ENCODE data around the gene PDLIM3. TPM values are rescaled to one million over a fixed set of nuclear protein-coding genes. Genes with fewer than 3 reads are reported as not detected.

The PDLIM3 gene
- total RNA-seq, 6 donors from 2014 or later, result 15.9 to 183 (median 42.2) TPM

GRCh38 chr4:185502386-185502785, 32.9 kb downstream of the PDLIM3 start:
- TF ChIP-seq CTCF (IDR thresholded peaks at IDR 0.05) (no peak), EP300 (IDR thresholded peaks at IDR 0.05) (no peak), POLR2AphosphoS5 (IDR thresholded peaks at IDR 0.05) (no peak), POLR2A (IDR thresholded peaks at IDR 0.05) (no peak)
- 80 to 96% methylated on average over 11 of the region's 11 CpGs for WGBS, 2 donors
- Histone ChIP-seq H3K4me3 (no peak overlapping the region), H3K9me3 (peaks cover 0 to 7% (median 0%) of the 10 kb centered on the region in 4 donors), H3K4me1 (no peaks in the 10 kb centered on the region), H3K27me3 (no peaks in the 10 kb centered on the region), H3K27ac (no peak overlapping the region), H3K36me3 (peaks cover 0 to 14% (median 2%) of the 10 kb centered on the region in 4 donors)
- ATAC-seq (ENCODE audit: low FRiP score in 2 of 2) (no peak), DNase-seq (no peak)

GRCh38 chr4:185500576-185500975, 34.7 kb downstream of the PDLIM3 start:
- no peak for DNase-seq
- H3K27me3 ChIP-seq, result no peaks in the 10 kb centered on the region
- ATAC-seq (ENCODE audit: low FRiP score in 2 of 2), result no peak
- no peak overlapping the region for H3K4me3 ChIP-seq
- no peaks in the 10 kb centered on the region for H3K4me1 ChIP-seq
- TF ChIP-seq POLR2A (IDR thresholded peaks at IDR 0.05), result no peak
- TF ChIP-seq POLR2AphosphoS5 (IDR thresholded peaks at IDR 0.05), result no peak
- no peak for TF ChIP-seq EP300 (IDR thresholded peaks at IDR 0.05)
- TF ChIP-seq CTCF (IDR thresholded peaks at IDR 0.05), result no peak
- peaks cover 0 to 14% (median 2%) of the 10 kb centered on the region in 4 donors for H3K36me3 ChIP-seq
- 41 to 57% methylated on average over 1 of the region's 1 CpG for WGBS, 2 donors
- H3K9me3 ChIP-seq, result peaks cover 0 to 7% (median 0%) of the 10 kb centered on the region in 4 donors
- no peak overlapping the region for H3K27ac ChIP-seq

GRCh38 chr4:185500035-185500434, 35.3 kb downstream of the PDLIM3 start:
- peaks cover 0 to 7% (median 0%) of the 10 kb centered on the region in 4 donors for H3K9me3 ChIP-seq
- no peaks in the 10 kb centered on the region for H3K27me3 ChIP-seq
- H3K27ac ChIP-seq, result no peak overlapping the region
- DNase-seq (peak in 1 of 2 donors; percentile 44), ATAC-seq (ENCODE audit: low FRiP score in 2 of 2) (peak in 1 of 2 donors; percentile 7)
- H3K36me3 ChIP-seq, result peaks cover 0 to 14% (median 2%) of the 10 kb centered on the region in 4 donors
- no peaks in the 10 kb centered on the region for H3K4me1 ChIP-seq
- no peak overlapping the region for H3K4me3 ChIP-seq
- 94 to 97% methylated on average over 5 to 9 of the region's 9 CpGs for WGBS, 2 donors
- TF ChIP-seq EP300 (IDR thresholded peaks at IDR 0.05) (no peak), POLR2A (IDR thresholded peaks at IDR 0.05) (no peak), CTCF (IDR thresholded peaks at IDR 0.05) (no peak), POLR2AphosphoS5 (IDR thresholded peaks at IDR 0.05) (no peak)

GRCh38 chr4:185488650-185489049, 46.7 kb downstream of the PDLIM3 start:
- 85 to 92% methylated on average over 2 of the region's 2 CpGs for WGBS, 2 donors
- Histone ChIP-seq H3K4me3 (no peak overlapping the region), H3K27ac (no peak overlapping the region), H3K9me3 (peaks cover 0 to 7% (median 3%) of the 10 kb centered on the region in 4 donors), H3K4me1 (no peaks in the 10 kb centered on the region), H3K36me3 (no peaks in the 10 kb centered on the region), H3K27me3 (no peaks in the 10 kb centered on the region)
- no peak for ATAC-seq (ENCODE audit: low FRiP score in 2 of 2)
- TF ChIP-seq POLR2AphosphoS5 (IDR thresholded peaks at IDR 0.05) (no peak), EP300 (IDR thresholded peaks at IDR 0.05) (no peak), POLR2A (IDR thresholded peaks at IDR 0.05) (no peak), CTCF (IDR thresholded peaks at IDR 0.05) (no peak)
- no peak for DNase-seq

- no peak overlapping the region for H3K4me3 ChIP-seq
- no peaks in the 10 kb centered on the region for H3K36me3 ChIP-seq
- no peak for DNase-seq
- TF ChIP-seq POLR2AphosphoS5 (IDR thresholded peaks at IDR 0.05) (no peak), EP300 (IDR thresholded peaks at IDR 0.05) (no peak), CTCF (IDR thresholded peaks at IDR 0.05) (no peak), POLR2A (IDR thresholded peaks at IDR 0.05) (no peak)
- H3K4me1 ChIP-seq, result no peaks in the 10 kb centered on the region
- no peak for ATAC-seq (ENCODE audit: low FRiP score in 2 of 2)
- no peaks in the 10 kb centered on the region for H3K9me3 ChIP-seq
- H3K27me3 ChIP-seq, result no peaks in the 10 kb centered on the region
- 81 to 90% methylated on average over 2 of the region's 2 CpGs for WGBS, 2 donors
- H3K27ac ChIP-seq, result no peak overlapping the region
These were observed 53.9 kb downstream of the PDLIM3 start for GRCh38 chr4:185481401-185481800.
